ENCODE results near the gene GRAP2. TPM values are rescaled to one million over a fixed set of nuclear protein-coding genes. Genes with fewer than 3 reads are reported as not detected.

The GRAP2 gene
- total RNA-seq, 3 donors from 2014 or later = 0.66 to 8.0 (median 3.5) TPM

DNA sequence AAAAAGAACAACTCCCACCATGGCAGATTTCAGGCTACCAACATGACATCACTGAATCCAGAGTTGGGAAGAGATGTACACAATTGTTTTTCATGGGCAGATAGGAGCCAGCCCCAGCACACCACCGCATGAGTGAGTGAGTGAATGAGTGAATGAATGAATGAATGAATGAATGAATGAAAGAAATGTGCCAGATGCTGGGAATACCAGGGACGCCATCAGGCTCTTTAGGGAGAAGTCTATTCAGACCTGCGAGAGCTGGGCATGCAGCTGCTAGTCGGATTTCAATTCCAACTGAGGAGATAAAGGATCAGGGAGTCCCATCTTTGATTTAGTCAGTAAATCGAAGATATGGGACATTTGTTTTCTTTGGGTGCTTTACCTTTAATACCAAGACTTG lies 78.6 kb downstream of the GRAP2 start:
- H3K27me3 ChIP-seq = no peaks in the 10 kb centered on the region
- no peaks in the 10 kb centered on the region for H3K4me1 ChIP-seq
- intact Hi-C loops (cut with DNase I; ENCODE audit: low total_unique reads) = loop anchor here (5.0 kb wide), 1 partner anchor 1403 kb away; the partner anchor contains the start of gene TEF
- no peak for DNase-seq (ENCODE audit: low spot score in 2 of 2)
- no peaks in the 10 kb centered on the region for H3K36me3 ChIP-seq
- H3K4me3 ChIP-seq = no peak overlapping the region
- no peak overlapping the region for H3K27ac ChIP-seq
- no peaks in the 10 kb centered on the region for H3K9me3 ChIP-seq
- no peak for TF ChIP-seq CTCF (IDR thresholded peaks at IDR 0.05)
- TF ChIP-seq POLR2AphosphoS5 (IDR thresholded peaks at IDR 0.05) = no peak
- no peak for TF ChIP-seq POLR2A (IDR thresholded peaks at IDR 0.05)

GRCh38 chr22:39980596-39980995 lies 79.7 kb downstream of the GRAP2 start:
- H3K4me3 ChIP-seq = no peak overlapping the region
- DNase-seq (ENCODE audit: low spot score in 2 of 2) = no peak
- H3K27ac ChIP-seq = no peak overlapping the region
- TF ChIP-seq POLR2AphosphoS5 (IDR thresholded peaks at IDR 0.05) (no peak), CTCF (IDR thresholded peaks at IDR 0.05) (no peak), POLR2A (IDR thresholded peaks at IDR 0.05) (no peak)
- no peaks in the 10 kb centered on the region for H3K9me3 ChIP-seq
- intact Hi-C loops (cut with DNase I; ENCODE audit: low total_unique reads) = no loop called here
- H3K4me1 ChIP-seq = no peaks in the 10 kb centered on the region
- no peaks in the 10 kb centered on the region for H3K36me3 ChIP-seq
- no peaks in the 10 kb centered on the region for H3K27me3 ChIP-seq

DNA sequence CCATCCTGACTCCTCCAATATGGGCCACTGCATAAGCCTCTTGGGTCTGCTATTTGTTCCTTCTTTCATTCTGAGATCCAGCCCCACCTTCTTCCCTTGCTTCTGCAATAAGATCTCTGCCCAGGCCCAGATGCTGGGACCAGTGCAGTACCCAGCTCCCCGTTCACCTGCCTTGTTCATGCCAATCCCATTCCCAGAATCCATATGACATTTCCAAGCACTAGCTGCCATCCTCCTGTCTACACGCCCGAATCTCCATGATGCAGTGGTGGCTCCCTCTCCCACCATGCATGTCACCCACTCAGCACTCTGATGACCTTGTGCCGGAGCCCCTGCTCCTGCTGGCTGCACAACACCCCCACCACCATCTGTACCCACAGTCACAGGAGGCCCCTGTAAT lies 82.5 kb downstream of the GRAP2 start:
- TF ChIP-seq POLR2A (IDR thresholded peaks at IDR 0.05) (no peak), POLR2AphosphoS5 (IDR thresholded peaks at IDR 0.05) (no peak), CTCF (IDR thresholded peaks at IDR 0.05) (no peak)
- H3K27me3 ChIP-seq = no peaks in the 10 kb centered on the region
- H3K36me3 ChIP-seq = no peaks in the 10 kb centered on the region
- no peaks in the 10 kb centered on the region for H3K4me1 ChIP-seq
- no peak overlapping the region for H3K27ac ChIP-seq
- no peak for DNase-seq (ENCODE audit: low spot score in 2 of 2)
- no peak overlapping the region for H3K4me3 ChIP-seq
- H3K9me3 ChIP-seq = no peaks in the 10 kb centered on the region
- intact Hi-C loops (cut with DNase I; ENCODE audit: low total_unique reads) = no loop called here

DNA sequence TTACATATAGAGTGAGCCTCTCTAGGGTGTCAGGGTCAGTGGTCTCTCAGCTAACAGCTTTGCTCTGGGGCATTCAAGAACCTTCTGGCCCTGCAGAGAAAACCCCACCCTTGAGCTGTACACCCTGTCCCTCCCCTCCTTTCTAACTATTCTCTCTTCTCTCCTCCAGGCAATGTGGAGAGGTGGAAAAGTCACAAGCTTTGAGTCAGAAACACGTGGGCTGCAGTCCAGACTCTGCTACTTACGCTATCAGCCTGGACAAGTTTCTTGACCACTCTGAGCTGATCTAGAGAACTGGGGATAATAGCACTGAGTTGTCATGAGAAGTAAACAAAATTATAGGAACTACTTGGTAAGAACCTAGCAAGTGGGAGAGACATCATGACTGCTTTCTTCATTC lies 83.1 kb downstream of the GRAP2 start:
- H3K9me3 ChIP-seq = no peaks in the 10 kb centered on the region
- no peaks in the 10 kb centered on the region for H3K4me1 ChIP-seq
- no peaks in the 10 kb centered on the region for H3K27me3 ChIP-seq
- H3K27ac ChIP-seq = no peak overlapping the region
- intact Hi-C loops (cut with DNase I; ENCODE audit: low total_unique reads) = no loop called here
- TF ChIP-seq POLR2A (IDR thresholded peaks at IDR 0.05) (no peak), CTCF (IDR thresholded peaks at IDR 0.05) (no peak), POLR2AphosphoS5 (IDR thresholded peaks at IDR 0.05) (no peak)
- H3K36me3 ChIP-seq = no peaks in the 10 kb centered on the region
- H3K4me3 ChIP-seq = no peak overlapping the region
- no peak for DNase-seq (ENCODE audit: low spot score in 2 of 2)

GRCh38 chr22:39984746-39985145 lies 83.9 kb downstream of the GRAP2 start:
- intact Hi-C loops (cut with DNase I; ENCODE audit: low total_unique reads) = no loop called here
- H3K27me3 ChIP-seq = no peaks in the 10 kb centered on the region
- H3K9me3 ChIP-seq = no peaks in the 10 kb centered on the region
- H3K36me3 ChIP-seq = no peaks in the 10 kb centered on the region
- H3K27ac ChIP-seq = no peak overlapping the region
- no peak for TF ChIP-seq CTCF (IDR thresholded peaks at IDR 0.05)
- TF ChIP-seq POLR2A (IDR thresholded peaks at IDR 0.05) = no peak
- TF ChIP-seq POLR2AphosphoS5 (IDR thresholded peaks at IDR 0.05) = no peak
- H3K4me1 ChIP-seq = no peaks in the 10 kb centered on the region
- DNase-seq (ENCODE audit: low spot score in 2 of 2) = no peak
- H3K4me3 ChIP-seq = no peak overlapping the region

Measured in breast epithelium (tissue), 4 donors.